Effector memory CD4-positive, alpha-beta T cell (primary cell): ENCODE measurements around the gene PSMD9.
"Not testable (repeated sequence)": the region's sequence is repeated elsewhere in the genome, so short reads cannot be mapped to it uniquely, and the experiment has no call there.

Experiments
- DNase-seq, 3 donors: peaks; one replicate each; pipeline ENCODE4 v3.0.0-alpha.2; 2020
- H3K27ac ChIP-seq: 2 replicates; pipeline ENCODE4 v1.7.0; 2013; ENCODE audit warnings: mild to moderate bottlenecking, low read length, moderate library complexity; ENCODE audit not compliant: insufficient read depth, poor library complexity, severe bottlenecking
- H3K27me3 ChIP-seq: replicated peaks from 2 replicates; pipeline ENCODE4 v1.7.0; 2013; ENCODE audit warnings: mild to moderate bottlenecking, low read length; ENCODE audit not compliant: insufficient read depth, control insufficient read depth, poor library complexity, severe bottlenecking
- H3K36me3 ChIP-seq: 2 replicates; pipeline ENCODE4 v1.7.0; 2013; ENCODE audit warnings: mild to moderate bottlenecking, low read length, moderate library complexity; ENCODE audit not compliant: control insufficient read depth, insufficient read depth
- H3K4me1 ChIP-seq: 2 replicates; pipeline ENCODE4 v1.7.0; 2013; ENCODE audit warnings: low read length, mild to moderate bottlenecking; ENCODE audit not compliant: control insufficient read depth, insufficient read depth, poor library complexity, severe bottlenecking
- H3K4me3 ChIP-seq: 2 replicates; pipeline ENCODE4 v1.7.0; 2013; ENCODE audit warnings: low read length, low read depth, mild to moderate bottlenecking; ENCODE audit not compliant: insufficient read depth, poor library complexity, severe bottlenecking
- H3K9me3 ChIP-seq: 2 replicates; pipeline ENCODE4 v1.7.0; 2013; ENCODE audit warnings: mild to moderate bottlenecking, low read length, moderate library complexity; ENCODE audit not compliant: control insufficient read depth

Gene PSMD9

GRCh38 chr12:121916719-121917118 is 28.1 kb downstream of the PSMD9 start:
- H3K4me1 ChIP-seq = peaks cover 8% of the 10 kb centered on the region
- no peak overlapping the region for H3K4me3 ChIP-seq
- no peak overlapping the region for H3K27ac ChIP-seq
- DNase-seq = no peak
- peaks cover 19% of the 10 kb centered on the region for H3K36me3 ChIP-seq
- no peaks in the 10 kb centered on the region for H3K27me3 ChIP-seq
- H3K9me3 ChIP-seq = no peaks in the 10 kb centered on the region

- DNase-seq = peak; percentile 94 to 99 (median 95)
- H3K27ac ChIP-seq = peak within 1 kb of the TSS; percentile 78
- H3K9me3 ChIP-seq = no peaks in the 10 kb centered on the region
- H3K4me3 ChIP-seq = peak within 1 kb of the TSS; percentile 32
- no peaks in the 10 kb centered on the region for H3K27me3 ChIP-seq
- peaks cover 15% of the 10 kb centered on the region for H3K36me3 ChIP-seq
- peaks cover 8% of the 10 kb centered on the region for H3K4me1 ChIP-seq
Observed at GRCh38 chr12:121917950-121918678, 29.5 kb downstream of the PSMD9 start, which contains the start of gene CFAP251. Gene CFAP251 (plus strand): TSS chr12:121918592. CDS start chr12:121921306, 2,714 bp downstream.

GRCh38 chr12:121918679-121919038 is 30.1 kb downstream of the PSMD9 start:
- Histone ChIP-seq H3K9me3 (no peaks in the 10 kb centered on the region), H3K36me3 (peaks cover 15% of the 10 kb centered on the region), H3K27me3 (no peaks in the 10 kb centered on the region), H3K27ac (peak overlapping the region; percentile 78), H3K4me1 (peaks cover 8% of the 10 kb centered on the region), H3K4me3 (peak overlapping the region; percentile 32)
- DNase-seq = no peak

DNA sequence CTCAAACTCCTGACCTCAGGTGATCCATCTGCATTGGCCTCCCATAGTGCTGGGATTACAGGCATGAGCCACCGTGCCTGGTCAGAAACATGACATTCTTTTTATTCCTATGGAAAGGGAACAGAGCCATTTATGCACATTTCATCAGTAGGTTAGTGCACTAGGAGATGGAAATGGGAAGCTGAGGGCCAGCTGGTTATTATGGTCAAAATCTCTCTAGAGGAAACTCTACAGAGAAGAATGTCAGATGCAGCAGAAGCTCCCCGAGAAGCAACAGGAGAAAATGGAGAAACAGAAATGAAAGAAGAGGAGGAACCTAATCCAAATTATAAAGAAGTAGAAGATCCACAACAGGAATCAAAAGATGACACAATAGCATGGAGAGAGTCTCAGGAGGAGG is 32.5 kb downstream of the PSMD9 start:
- H3K27ac ChIP-seq = no peak overlapping the region

GRCh38 chr12:121925358-121925695 is 36.7 kb downstream of the PSMD9 start:
- H3K4me1 ChIP-seq = no peaks in the 10 kb centered on the region
- no peaks in the 10 kb centered on the region for H3K36me3 ChIP-seq
- no peaks in the 10 kb centered on the region for H3K27me3 ChIP-seq
- no peak overlapping the region for H3K4me3 ChIP-seq
- no peak overlapping the region for H3K27ac ChIP-seq
- no peak for DNase-seq
- H3K9me3 ChIP-seq = no peaks in the 10 kb centered on the region

More for the DNA sequence above, 32.5 kb downstream of the PSMD9 start:
- Histone ChIP-seq H3K4me1 (peaks cover 8% of the 10 kb centered on the region), H3K36me3 (peaks cover 7% of the 10 kb centered on the region), H3K4me3 (no peak overlapping the region), H3K9me3 (no peaks in the 10 kb centered on the region), H3K27me3 (no peaks in the 10 kb centered on the region)
- DNase-seq = no peak

GRCh38 chr12:121926874-121927706 is 38.5 kb downstream of the PSMD9 start:
- H3K4me1 ChIP-seq = no peaks in the 10 kb centered on the region
- no peak for DNase-seq
- no peaks in the 10 kb centered on the region for H3K9me3 ChIP-seq
- H3K27ac ChIP-seq = no peak overlapping the region
- H3K27me3 ChIP-seq = no peaks in the 10 kb centered on the region
- no peaks in the 10 kb centered on the region for H3K36me3 ChIP-seq
- no peak overlapping the region for H3K4me3 ChIP-seq

DNA sequence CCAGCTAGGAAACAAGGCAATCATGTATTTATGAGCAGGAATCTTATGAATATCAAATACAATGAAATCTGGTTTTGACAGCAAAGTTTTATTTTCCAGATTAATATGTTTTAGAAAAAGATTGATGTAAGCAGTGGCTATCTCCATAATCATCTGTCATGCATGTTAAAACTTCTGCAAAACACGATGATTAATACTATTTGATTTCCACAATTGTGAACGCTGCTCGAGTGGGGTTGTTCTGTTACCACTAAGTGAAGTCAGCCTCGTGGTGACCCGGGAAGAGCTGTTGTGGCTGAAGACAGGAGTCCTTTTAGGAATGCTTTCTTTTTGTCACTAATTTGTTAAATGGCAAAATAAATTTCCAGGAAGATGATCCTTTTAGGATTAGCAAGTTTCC is 39.2 kb downstream of the PSMD9 start:
- Histone ChIP-seq H3K27me3 (no peaks in the 10 kb centered on the region), H3K36me3 (no peaks in the 10 kb centered on the region), H3K9me3 (no peaks in the 10 kb centered on the region), H3K4me1 (no peaks in the 10 kb centered on the region), H3K4me3 (no peak overlapping the region), H3K27ac (no peak overlapping the region)
- DNase-seq = no peak

DNA sequence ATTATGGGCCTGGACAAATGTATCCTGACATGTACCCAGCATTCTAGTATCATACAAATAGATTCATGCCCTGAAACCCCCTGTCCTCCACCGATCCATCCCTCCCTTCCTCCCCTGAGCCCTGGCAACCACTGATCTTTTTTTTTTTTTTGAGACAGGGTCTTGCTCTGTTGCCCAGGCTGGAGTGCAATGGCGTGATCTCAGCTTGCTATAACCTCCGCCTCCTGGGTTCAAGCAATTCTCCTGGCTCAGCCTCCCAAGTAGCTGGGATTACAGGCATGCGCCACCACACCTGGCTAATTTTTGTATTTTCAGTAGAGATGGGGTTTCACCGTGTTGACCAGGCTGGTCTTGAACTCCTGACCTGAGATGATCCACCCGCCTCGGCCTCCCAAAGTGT is 41.0 kb downstream of the PSMD9 start:
- H3K36me3 ChIP-seq, H3K4me3 ChIP-seq, H3K27me3 ChIP-seq, H3K9me3 ChIP-seq, H3K4me1 ChIP-seq, DNase-seq, H3K27ac ChIP-seq: not testable (repeated sequence)

DNA sequence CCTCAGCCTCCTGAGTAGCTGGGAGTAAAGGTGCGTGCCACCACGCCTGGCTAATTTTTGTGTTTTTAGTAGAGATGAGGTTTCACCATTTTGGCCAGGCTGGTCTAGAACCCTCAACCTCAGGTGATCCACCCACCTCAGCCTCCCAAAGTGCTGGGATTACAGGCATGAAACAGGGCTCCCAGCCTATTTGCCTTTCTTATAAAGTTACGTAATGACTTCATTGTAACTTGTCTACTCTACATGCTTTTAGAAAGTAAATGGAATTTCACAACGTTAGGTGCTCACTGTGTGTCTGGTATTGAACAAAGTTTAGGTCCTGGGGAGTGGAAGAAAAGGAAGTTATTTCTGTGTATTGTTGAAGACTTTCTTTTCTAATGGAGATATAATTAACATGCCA is 42.3 kb downstream of the PSMD9 start:
- Histone ChIP-seq H3K4me3 (no peak overlapping the region), H3K27ac (no peak overlapping the region), H3K9me3 (no peaks in the 10 kb centered on the region), H3K36me3 (no peaks in the 10 kb centered on the region), H3K4me1 (no peaks in the 10 kb centered on the region), H3K27me3 (no peaks in the 10 kb centered on the region)
- no peak for DNase-seq

- no peak overlapping the region for H3K4me3 ChIP-seq
- H3K36me3 ChIP-seq = no peaks in the 10 kb centered on the region
Observed at GRCh38 chr12:121932176-121932536, 43.6 kb downstream of the PSMD9 start.

More at GRCh38 chr12:121932176-121932536, 43.6 kb downstream of the PSMD9 start:
- H3K27me3 ChIP-seq = no peaks in the 10 kb centered on the region
- no peaks in the 10 kb centered on the region for H3K9me3 ChIP-seq
- DNase-seq = no peak
- no peak overlapping the region for H3K27ac ChIP-seq
- no peaks in the 10 kb centered on the region for H3K4me1 ChIP-seq
